Measurements from ENCODE around the gene AFDN. TPM values are rescaled to one million over a fixed set of nuclear protein-coding genes. Genes with fewer than 3 reads are reported as not detected.

Gene AFDN
- total RNA-seq, 1 experiment from 2014 or later: 36.3 TPM

GRCh38 chr6:168018664-168019063 lies 192.0 kb downstream of the AFDN start:
- no peak for DNase-seq (ENCODE audit: low spot score)

- DNase-seq (ENCODE audit: low spot score): no peak
Measured at GRCh38 chr6:168020242-168020641, 193.5 kb downstream of the AFDN start.

GRCh38 chr6:168021581-168021980 lies 194.9 kb downstream of the AFDN start:
- DNase-seq (ENCODE audit: low spot score): no peak

Other genes with a start within 250 kb of the AFDN start
- not detected in 2 replicates for gene KIF25, start 170.8 kb downstream of the AFDN start, total RNA-seq (2014; rRNA removed; shearing (Covaris generic))

Data from A172 (cell line).